Astrocyte (in vitro differentiated cells and primary cell): Measurements from ENCODE around the gene OLFML2B.

Experiments
- CTCF ChIP-seq: IDR thresholded peaks from 2 replicates; pipeline ENCODE4 v1.5.1; 2011; ENCODE audit warnings: low read depth, mild to moderate bottlenecking, inconsistent platforms, low read length, moderate library complexity; ENCODE audit not compliant: insufficient read depth
- EZH2 ChIP-seq: IDR thresholded peaks from 2 replicates; pipeline ENCODE4 v1.6.1; 2012; ENCODE audit warnings: mild to moderate bottlenecking, low read length, inconsistent platforms; ENCODE audit not compliant: insufficient read depth

DNA sequence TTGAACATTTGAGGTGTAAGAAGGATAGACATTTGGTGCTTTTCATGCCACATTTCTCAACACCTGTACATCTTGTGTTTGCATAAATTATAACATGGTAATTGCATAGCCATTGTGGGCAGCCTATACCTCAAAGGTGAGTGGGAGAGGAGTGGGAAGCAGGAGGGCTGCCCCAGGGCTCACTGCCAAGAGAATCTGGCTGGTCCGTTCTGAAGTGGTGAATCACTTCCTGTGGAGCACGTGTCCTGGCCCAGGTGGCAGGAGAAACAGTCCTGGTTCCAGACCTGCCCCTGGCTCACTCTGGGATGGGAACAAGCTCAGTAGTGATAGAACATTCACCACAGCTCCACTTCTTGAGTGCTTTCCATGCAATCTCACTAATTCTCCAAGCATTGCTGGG is 11.6 kb upstream of the OLFML2B start:
- no peak for TF ChIP-seq CTCF
- TF ChIP-seq EZH2 = no peak
